ENCODE data around the gene ENAH. TPM values are rescaled to one million over a fixed set of nuclear protein-coding genes. Genes with fewer than 3 reads are reported as not detected.

The ENAH gene
- total and polyA plus RNA-seq, 9 of the 15 experiments (the other 6 are each of a cell fraction or from before 2014, with no cell fraction given): 0.03 to 1.2 (median 0.15) TPM

- TF ChIP-seq ZNF318 (IDR thresholded peaks at IDR 0.05; ENCODE audit: borderline replicate concordance in 1 of 2, low read depth in 1 of 2): no peak
- TF ChIP-seq ZC3H11A (IDR thresholded peaks at IDR 0.05; ENCODE audit: low read depth, low read length): no peak
- no peak for TF ChIP-seq KDM1A (IDR thresholded peaks at IDR 0.05)
- no peak for TF ChIP-seq CTBP1 (IDR thresholded peaks at IDR 0.05; ENCODE audit: borderline replicate concordance)
- peak; percentile 96 for TF ChIP-seq ZBTB9 (CRISPR knock-in tag; IDR thresholded peaks at IDR 0.05)
- peak; percentile 69 for TF ChIP-seq ILK (tag; IDR thresholded peaks at IDR 0.05; ENCODE audit: borderline replicate concordance, low read depth)
- 0 out of 2 replicates have a peak, but pooled peaks have one; percentile 62 for TF ChIP-seq HOMEZ (CRISPR knock-in tag; IDR thresholded peaks at IDR 0.05)
- TF ChIP-seq ZNF146 (CRISPR knock-in tag; IDR thresholded peaks at IDR 0.05; ENCODE audit: unreplicated experiment): no peak
- TF ChIP-seq ERF (CRISPR knock-in tag; IDR thresholded peaks at IDR 0.05): peak; percentile 88; the same call in 1 of the 2 replicates
- TF ChIP-seq NR4A1 (CRISPR knock-in tag; IDR thresholded peaks at IDR 0.05): 0 out of 2 replicates have a peak, but pooled peaks have one; percentile 37
- TF ChIP-seq NR4A1 (tag; IDR thresholded peaks at IDR 0.05): peak; percentile 96
- TF ChIP-seq BCOR (IDR thresholded peaks at IDR 0.05): no peak
- TF ChIP-seq NR1H2 (CRISPR knock-in tag; IDR thresholded peaks at IDR 0.05): no peak
- TF ChIP-seq FIP1L1 (IDR thresholded peaks at IDR 0.05; ENCODE audit: low read depth, low read length, poor library complexity, severe bottlenecking): no peak
Measured at GRCh38 chr1:225466848-225467192, 186.1 kb downstream of the ENAH start (continued).
